OCI-LY3 (cell line): ENCODE measurements around the gene WWP2.

Experiments used
- H2AFZ ChIP-seq: fragments of 200-600, 300-600 bp; shearing (Covaris generic); 2 replicates; pipeline ENCODE4 v1.6.0; 2014; ENCODE audit warnings: antibody characterized with exemption, low read depth, low read length
- H3K27ac ChIP-seq: fragments of 200-600, 300-600 bp; sonication (generic); 2 replicates; pipeline ENCODE4 v1.5.1; 2014; ENCODE audit warnings: mild to moderate bottlenecking, low read length, moderate library complexity, mixed read lengths
- H3K27me3 ChIP-seq: fragments of 200-600, 300-600 bp; sonication (generic); 2 replicates; pipeline ENCODE4 v1.6.1; 2014; ENCODE audit warnings: low read depth, low read length, mixed read lengths
- H3K36me3 ChIP-seq: fragments of 200-600, 300-600 bp; sonication (generic); replicated peaks from 2 replicates; pipeline ENCODE3; 2014; ENCODE audit warnings: low read depth, low read length, mixed read lengths
- H3K4me1 ChIP-seq: fragments of 300-600, 200-600 bp; sonication (generic); 2 replicates; pipeline ENCODE4 v1.6.1; 2014; ENCODE audit warnings: low read length, mixed read lengths
- H3K4me2 ChIP-seq: fragments of 200-600, 300-600 bp; sonication (generic); 2 replicates; pipeline ENCODE4 v1.6.1; 2014; ENCODE audit warnings: low read length, mixed read lengths
- H3K4me3 ChIP-seq: fragments of 300-600, 200-600 bp; sonication (generic); 2 replicates; pipeline ENCODE4 v1.5.1; 2014; ENCODE audit warnings: antibody characterized with exemption, mild to moderate bottlenecking, low read length, moderate library complexity
- H3K79me2 ChIP-seq: fragments of 300-600, 200-600 bp; shearing (Covaris generic); 2 replicates; pipeline ENCODE4 v1.6.1; 2014; ENCODE audit warnings: mild to moderate bottlenecking, low read length, mixed read lengths
- H3K9ac ChIP-seq: fragments of 300-600, 200-600 bp; shearing (Covaris generic); 2 replicates; pipeline ENCODE4 v1.6.0; 2014; ENCODE audit warnings: mild to moderate bottlenecking, low read length, moderate library complexity
- H3K9me3 ChIP-seq: fragments of 200-600, 300-600 bp; shearing (Covaris generic); 2 replicates; pipeline ENCODE4 v1.6.1; 2014; ENCODE audit warnings: low read length, mixed read lengths; ENCODE audit not compliant: insufficient read depth
- H4K20me1 ChIP-seq: fragments of 200-600, 300-600 bp; sonication (generic); 2 replicates; pipeline ENCODE4 v1.6.1; 2016; ENCODE audit warnings: low read length, mixed read lengths; ENCODE audit not compliant: insufficient read depth
- CTCF ChIP-seq: fragments of 200-600, 300-600 bp; sonication (generic); IDR thresholded peaks from 2 replicates; pipeline ENCODE4 v1.5.1; 2014; ENCODE audit warnings: antibody characterized with exemption, low read length, low read depth
- EZH2phosphoT487 ChIP-seq: fragments of 200-600 bp; shearing (Covaris generic); IDR thresholded peaks from 2 replicates; pipeline ENCODE4 v1.6.1; 2018; ENCODE audit warnings: antibody characterized with exemption, mixed run types, low read depth

The WWP2 gene

GRCh38 chr16:69744363-69745231 is 17.5 kb upstream of the WWP2 start:
- Histone ChIP-seq H3K4me1 (no peaks in the 10 kb centered on the region), H3K36me3 (peaks cover 75% of the 10 kb centered on the region), H3K27ac (no peak overlapping the region), H3K27me3 (no peaks in the 10 kb centered on the region), H3K9ac (no peak overlapping the region), H2AFZ (no peak overlapping the region), H3K4me3 (no peak overlapping the region), H4K20me1 (0 out of 2 replicates have a peak, but pooled peaks cover 6% of the 10 kb centered on the region), H3K79me2 (peaks cover 37% of the 10 kb centered on the region; the same call in 1 of the 2 replicates), H3K4me2 (no peak overlapping the region), H3K9me3 (no peaks in the 10 kb centered on the region)
- TF ChIP-seq EZH2phosphoT487 = no peak
- TF ChIP-seq CTCF = no peak

- peaks cover 39% of the 10 kb centered on the region for H3K79me2 ChIP-seq
- no peak overlapping the region for H3K27ac ChIP-seq
- H3K9ac ChIP-seq = no peak overlapping the region
- no peak overlapping the region for H3K4me2 ChIP-seq
- no peaks in the 10 kb centered on the region for H3K27me3 ChIP-seq
- peaks cover 74% of the 10 kb centered on the region for H3K36me3 ChIP-seq
- H3K4me1 ChIP-seq = no peaks in the 10 kb centered on the region
- H4K20me1 ChIP-seq = 0 out of 2 replicates have a peak, but pooled peaks cover 6% of the 10 kb centered on the region
- TF ChIP-seq EZH2phosphoT487 (no peak), CTCF (no peak)
- H3K4me3 ChIP-seq = no peak overlapping the region
- no peak overlapping the region for H2AFZ ChIP-seq
- no peaks in the 10 kb centered on the region for H3K9me3 ChIP-seq
Observed at GRCh38 chr16:69745232-69745612, 16.9 kb upstream of the WWP2 start.

GRCh38 chr16:69745959-69746358 is 16.2 kb upstream of the WWP2 start:
- no peak overlapping the region for H3K4me3 ChIP-seq
- no peaks in the 10 kb centered on the region for H3K9me3 ChIP-seq
- H3K27me3 ChIP-seq = no peaks in the 10 kb centered on the region
- TF ChIP-seq EZH2phosphoT487 (no peak), CTCF (no peak)
- H3K9ac ChIP-seq = no peak overlapping the region
- no peak overlapping the region for H2AFZ ChIP-seq
- H3K4me1 ChIP-seq = no peaks in the 10 kb centered on the region
- no peak overlapping the region for H3K4me2 ChIP-seq
- peaks cover 47% of the 10 kb centered on the region for H3K79me2 ChIP-seq
- peaks cover 77% of the 10 kb centered on the region for H3K36me3 ChIP-seq
- 0 out of 2 replicates have a peak, but pooled peaks cover 6% of the 10 kb centered on the region for H4K20me1 ChIP-seq
- H3K27ac ChIP-seq = no peak overlapping the region

GRCh38 chr16:69747115-69747514 is 15.0 kb upstream of the WWP2 start:
- Histone ChIP-seq H2AFZ (no peak overlapping the region), H3K4me1 (no peaks in the 10 kb centered on the region), H3K4me3 (no peak overlapping the region), H3K27me3 (no peaks in the 10 kb centered on the region), H3K27ac (no peak overlapping the region), H3K9ac (no peak overlapping the region), H4K20me1 (0 out of 2 replicates have a peak, but pooled peaks cover 6% of the 10 kb centered on the region), H3K4me2 (no peak overlapping the region), H3K79me2 (peaks cover 58% of the 10 kb centered on the region), H3K9me3 (no peaks in the 10 kb centered on the region), H3K36me3 (peaks cover 77% of the 10 kb centered on the region)
- TF ChIP-seq CTCF (no peak), EZH2phosphoT487 (no peak)
